ENCODE measurements around the gene IRX2. TPM values are rescaled to one million over a fixed set of nuclear protein-coding genes. Genes with fewer than 3 reads are reported as not detected.

The IRX2 gene
- total and polyA plus RNA-seq, 2 donors (not counting 1 experiment from before 2014, with no cell fraction given): not detected

GRCh38 chr5:2747363-2748162, 3.9 kb downstream of the IRX2 start:
- Histone ChIP-seq H3K4me2 (replicated peaks; ENCODE audit: low read depth, low read length, poor library complexity, severe bottlenecking) (no peak overlapping the region), H3K4me3 (ENCODE audit: control extremely low read depth in 1 of 5, extremely low read depth in 1 of 5, insufficient read depth in 1 of 5, low read depth in 2 of 5, low read length in 4 of 5) (no peak overlapping the region), H3K9ac (ENCODE audit: low read length) (no peak overlapping the region), H3K27me3 (replicated peaks in 1 of 4; ENCODE audit: control extremely low read depth in 1 of 4, control insufficient read depth in 3 of 4, insufficient read depth in 4 of 4, low read length in 3 of 4) (peaks cover 0 to 38% (median 25%) of the 10 kb centered on the region in 4 experiments), H3K9me3 (ENCODE audit: control extremely low read depth in 1 of 3, control insufficient read depth in 2 of 3, insufficient read depth in 1 of 3, low read length in 2 of 3) (peaks cover 0 to 24% (median 0%) of the 10 kb centered on the region in 3 donors), H4K20me1 (ENCODE audit: control insufficient read depth, insufficient read depth, low read length, poor library complexity, severe bottlenecking) (no peaks in the 10 kb centered on the region), H3K27ac (ENCODE audit: low read length in 2 of 2) (no peak overlapping the region), H3K4me1 (ENCODE audit: control insufficient read depth in 2 of 2, insufficient read depth in 2 of 2, low read length in 2 of 2) (no peaks in the 10 kb centered on the region), H3K36me3 (replicated peaks in 1 of 2; ENCODE audit: control extremely low read depth in 1 of 2, control insufficient read depth in 1 of 2, extremely low read depth in 1 of 2, insufficient read depth in 2 of 2, low read length in 1 of 2) (no peaks in the 10 kb centered on the region), H2AFZ (ENCODE audit: insufficient read depth, low read depth, low read length, poor library complexity, severe bottlenecking) (no peak overlapping the region), H3K79me2 (ENCODE audit: control insufficient read depth, insufficient read depth, low read length) (no peaks in the 10 kb centered on the region)
- Mint-ChIP-seq H3K9me3 (ENCODE audit: insufficient read depth) (no peaks in the 10 kb centered on the region), H3K4me3 (no peak overlapping the region), H3K4me1 (peaks cover 2% of the 10 kb centered on the region), H3K27me3 (peaks cover 58% of the 10 kb centered on the region), H3K27ac (no peak overlapping the region)
- ATAC-seq (ENCODE audit: low read depth) (no peak), DNase-seq (no peak)
- POLR2A ChIA-PET: no interaction called here
- intact Hi-C loops (cut with micrococcal nuclease): no loop called here
- CTCF ChIA-PET: no interaction called here
- 11% methylated on average over 21 of the region's 26 CpGs for WGBS (ENCODE audit: insufficient coverage)
- TF ChIP-seq CTCF (IDR thresholded peaks at IDR 0.05) (no peak), EZH2 (IDR thresholded peaks at IDR 0.05; ENCODE audit: borderline replicate concordance, insufficient read depth, low read depth, low read length, poor library complexity, severe bottlenecking) (no peak)

- intact Hi-C loops (cut with micrococcal nuclease): no loop called here
- no CpG with 5 or more reads among the region's 3 CpGs for WGBS (ENCODE audit: insufficient coverage)
- peaks cover 0 to 18% (median 0%) of the 10 kb centered on the region in 3 donors for H3K9me3 ChIP-seq (ENCODE audit: control extremely low read depth in 1 of 3, control insufficient read depth in 2 of 3, insufficient read depth in 1 of 3, low read length in 2 of 3)
- DNase-seq (no peak), ATAC-seq (ENCODE audit: low read depth) (no peak)
- Mint-ChIP-seq H3K27me3 (peaks cover 63% of the 10 kb centered on the region), H3K9me3 (ENCODE audit: insufficient read depth) (no peaks in the 10 kb centered on the region), H3K27ac (no peak overlapping the region), H3K4me3 (no peak overlapping the region), H3K4me1 (peaks cover 2% of the 10 kb centered on the region)
- no peak overlapping the region for H2AFZ ChIP-seq (ENCODE audit: insufficient read depth, low read depth, low read length, poor library complexity, severe bottlenecking)
- no peaks in the 10 kb centered on the region for H4K20me1 ChIP-seq (ENCODE audit: control insufficient read depth, insufficient read depth, low read length, poor library complexity, severe bottlenecking)
- no peak overlapping the region for H3K4me2 ChIP-seq (replicated peaks; ENCODE audit: low read depth, low read length, poor library complexity, severe bottlenecking)
- no peak for TF ChIP-seq CTCF (IDR thresholded peaks at IDR 0.05)
- no peak for TF ChIP-seq EZH2 (IDR thresholded peaks at IDR 0.05; ENCODE audit: borderline replicate concordance, insufficient read depth, low read depth, low read length, poor library complexity, severe bottlenecking)
- H3K9ac ChIP-seq (ENCODE audit: low read length): no peak overlapping the region
- peaks cover 0 to 36% (median 24%) of the 10 kb centered on the region in 4 experiments for H3K27me3 ChIP-seq (replicated peaks in 1 of 4; ENCODE audit: control extremely low read depth in 1 of 4, control insufficient read depth in 3 of 4, insufficient read depth in 4 of 4, low read length in 3 of 4)
- ChIA-PET POLR2A (no interaction called here), CTCF (no interaction called here)
- no peak overlapping the region for H3K4me3 ChIP-seq (ENCODE audit: control extremely low read depth in 1 of 5, extremely low read depth in 1 of 5, insufficient read depth in 1 of 5, low read depth in 2 of 5, low read length in 4 of 5)
- H3K4me1 ChIP-seq (ENCODE audit: control insufficient read depth in 2 of 2, insufficient read depth in 2 of 2, low read length in 2 of 2): no peaks in the 10 kb centered on the region
- no peak overlapping the region for H3K27ac ChIP-seq (ENCODE audit: low read length in 2 of 2)
- H3K36me3 ChIP-seq (replicated peaks in 1 of 2; ENCODE audit: control extremely low read depth in 1 of 2, control insufficient read depth in 1 of 2, extremely low read depth in 1 of 2, insufficient read depth in 2 of 2, low read length in 1 of 2): no peaks in the 10 kb centered on the region
- no peaks in the 10 kb centered on the region for H3K79me2 ChIP-seq (ENCODE audit: control insufficient read depth, insufficient read depth, low read length)
These were observed 4.9 kb downstream of the IRX2 start for GRCh38 chr5:2746561-2747032.
